ENCODE results near the gene TAB3. TPM values are rescaled to one million over a fixed set of nuclear protein-coding genes. Genes with fewer than 3 reads are reported as not detected.
A peak's percentile ranks its signal among the peaks of the same experiment; 100 is the strongest.

Gene TAB3
- total and polyA plus RNA-seq, 9 of the 15 experiments (the other 6 are each of a cell fraction or from before 2014, with no cell fraction given), result 2.4 to 31.1 (median 15.5) TPM

DNA sequence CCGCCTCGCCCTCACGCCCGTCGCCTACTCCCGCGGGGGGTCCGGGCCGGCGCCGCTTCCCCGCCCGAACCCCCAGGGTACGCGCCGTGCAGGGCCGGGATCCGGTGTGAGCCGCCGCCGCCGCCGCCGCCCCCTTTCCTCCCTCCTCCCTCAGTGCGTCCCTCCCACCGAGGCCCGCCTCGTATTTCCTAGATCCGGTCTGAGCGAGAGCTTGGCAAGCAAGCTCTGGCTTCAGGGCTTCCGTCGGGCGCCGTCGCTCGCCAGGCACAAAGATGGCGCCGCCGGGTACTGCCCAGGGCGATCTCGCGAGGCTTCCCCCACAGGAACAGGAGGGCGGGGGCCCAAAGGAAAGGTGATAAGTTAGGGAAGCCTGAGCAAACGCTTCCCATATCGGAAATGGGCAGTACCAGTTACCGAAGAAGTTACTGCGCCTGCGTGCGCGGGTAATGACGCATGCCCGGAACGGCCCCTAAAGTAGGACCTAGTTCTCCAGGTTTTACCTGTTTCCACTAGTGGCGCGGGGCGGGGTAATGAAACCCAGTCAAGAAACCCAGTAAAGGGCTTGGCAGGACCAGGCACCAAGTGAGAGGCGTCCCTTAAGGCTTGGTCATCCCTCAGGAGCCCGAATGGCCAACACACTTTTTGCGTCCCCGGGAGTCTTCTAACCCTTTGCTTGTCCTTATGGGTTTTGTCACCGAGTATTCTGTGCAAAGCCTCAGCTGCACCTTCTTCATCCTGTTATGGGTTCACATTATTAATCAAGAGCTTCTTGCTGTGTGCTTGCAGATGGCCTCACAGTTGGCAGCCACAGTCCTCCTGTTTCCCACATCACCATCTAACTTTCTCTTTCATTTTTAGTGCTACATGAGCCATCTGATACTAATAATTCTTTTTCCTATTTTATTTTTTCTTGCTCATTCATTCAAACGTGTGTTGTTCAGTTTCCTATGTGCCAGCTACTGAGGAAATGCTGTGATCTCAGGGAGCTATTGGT, at the start of gene TAB3 (continued):
- TF ChIP-seq, protein P1, sequence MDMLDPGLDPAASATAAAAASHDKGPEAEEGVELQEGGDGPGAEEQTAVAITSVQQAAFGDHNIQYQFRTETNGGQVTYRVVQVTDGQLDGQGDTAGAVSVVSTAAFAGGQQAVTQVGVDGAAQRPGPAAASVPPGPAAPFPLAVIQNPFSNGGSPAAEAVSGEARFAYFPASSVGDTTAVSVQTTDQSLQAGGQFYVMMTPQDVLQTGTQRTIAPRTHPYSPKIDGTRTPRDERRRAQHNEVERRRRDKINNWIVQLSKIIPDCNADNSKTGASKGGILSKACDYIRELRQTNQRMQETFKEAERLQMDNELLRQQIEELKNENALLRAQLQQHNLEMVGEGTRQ (CRISPR knock-in tag; IDR thresholded peaks at IDR 0.05), result no peak
- no peak for TF ChIP-seq ZNF431 (CRISPR knock-in tag; IDR thresholded peaks at IDR 0.05)
- TF ChIP-seq, protein P2, sequence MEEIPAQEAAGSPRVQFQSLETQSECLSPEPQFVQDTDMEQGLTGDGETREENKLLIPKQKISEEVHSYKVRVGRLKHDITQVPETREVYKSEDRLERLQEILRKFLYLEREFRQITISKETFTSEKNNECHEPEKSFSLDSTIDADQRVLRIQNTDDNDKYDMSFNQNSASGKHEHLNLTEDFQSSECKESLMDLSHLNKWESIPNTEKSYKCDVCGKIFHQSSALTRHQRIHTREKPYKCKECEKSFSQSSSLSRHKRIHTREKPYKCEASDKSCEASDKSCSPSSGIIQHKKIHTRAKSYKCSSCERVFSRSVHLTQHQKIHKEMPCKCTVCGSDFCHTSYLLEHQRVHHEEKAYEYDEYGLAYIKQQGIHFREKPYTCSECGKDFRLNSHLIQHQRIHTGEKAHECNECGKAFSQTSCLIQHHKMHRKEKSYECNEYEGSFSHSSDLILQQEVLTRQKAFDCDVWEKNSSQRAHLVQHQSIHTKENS (CRISPR knock-in tag; IDR thresholded peaks at IDR 0.05), result no peak
- TF ChIP-seq, protein P3, sequence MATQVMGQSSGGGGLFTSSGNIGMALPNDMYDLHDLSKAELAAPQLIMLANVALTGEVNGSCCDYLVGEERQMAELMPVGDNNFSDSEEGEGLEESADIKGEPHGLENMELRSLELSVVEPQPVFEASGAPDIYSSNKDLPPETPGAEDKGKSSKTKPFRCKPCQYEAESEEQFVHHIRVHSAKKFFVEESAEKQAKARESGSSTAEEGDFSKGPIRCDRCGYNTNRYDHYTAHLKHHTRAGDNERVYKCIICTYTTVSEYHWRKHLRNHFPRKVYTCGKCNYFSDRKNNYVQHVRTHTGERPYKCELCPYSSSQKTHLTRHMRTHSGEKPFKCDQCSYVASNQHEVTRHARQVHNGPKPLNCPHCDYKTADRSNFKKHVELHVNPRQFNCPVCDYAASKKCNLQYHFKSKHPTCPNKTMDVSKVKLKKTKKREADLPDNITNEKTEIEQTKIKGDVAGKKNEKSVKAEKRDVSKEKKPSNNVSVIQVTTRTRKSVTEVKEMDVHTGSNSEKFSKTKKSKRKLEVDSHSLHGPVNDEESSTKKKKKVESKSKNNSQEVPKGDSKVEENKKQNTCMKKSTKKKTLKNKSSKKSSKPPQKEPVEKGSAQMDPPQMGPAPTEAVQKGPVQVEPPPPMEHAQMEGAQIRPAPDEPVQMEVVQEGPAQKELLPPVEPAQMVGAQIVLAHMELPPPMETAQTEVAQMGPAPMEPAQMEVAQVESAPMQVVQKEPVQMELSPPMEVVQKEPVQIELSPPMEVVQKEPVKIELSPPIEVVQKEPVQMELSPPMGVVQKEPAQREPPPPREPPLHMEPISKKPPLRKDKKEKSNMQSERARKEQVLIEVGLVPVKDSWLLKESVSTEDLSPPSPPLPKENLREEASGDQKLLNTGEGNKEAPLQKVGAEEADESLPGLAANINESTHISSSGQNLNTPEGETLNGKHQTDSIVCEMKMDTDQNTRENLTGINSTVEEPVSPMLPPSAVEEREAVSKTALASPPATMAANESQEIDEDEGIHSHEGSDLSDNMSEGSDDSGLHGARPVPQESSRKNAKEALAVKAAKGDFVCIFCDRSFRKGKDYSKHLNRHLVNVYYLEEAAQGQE (IDR thresholded peaks at IDR 0.05; ENCODE audit: borderline replicate concordance), result peak; percentile 96
- TF ChIP-seq, protein P3 (CRISPR knock-in tag; IDR thresholded peaks at IDR 0.05; ENCODE audit: low read depth), result no peak
- no peak for TF ChIP-seq ZNF140 (CRISPR knock-in tag; IDR thresholded peaks at IDR 0.05)
- peak; percentile 95 to 96 for TF ChIP-seq NRF1 (conservative IDR thresholded peaks at IDR 0.05 in 1 of 2, IDR thresholded peaks at IDR 0.05 in 1 of 2)
- peak; percentile 60 for TF ChIP-seq FOSL1 (tag; conservative IDR thresholded peaks at IDR 0.05)
- peak; percentile 2 for TF ChIP-seq HMGN3 (IDR thresholded peaks at IDR 0.05; ENCODE audit: borderline replicate concordance, extremely low read depth, insufficient read length, low read depth, low read length)
- TF ChIP-seq ZSCAN29 (IDR thresholded peaks at IDR 0.05), result no peak
- 0 out of 2 replicates have a peak, but pooled peaks have one; percentile 34 for TF ChIP-seq SOX6 (IDR thresholded peaks at IDR 0.05)
- no peak for TF ChIP-seq KAT2B (IDR thresholded peaks at IDR 0.05; ENCODE audit: low read depth, low read length)
- TF ChIP-seq ZNF584 (CRISPR knock-in tag; IDR thresholded peaks at IDR 0.05; ENCODE audit: low read depth), result no peak
- no peak for TF ChIP-seq ZNF384 (IDR thresholded peaks at IDR 0.05; ENCODE audit: low read depth, low read length)
- no peak for TF ChIP-seq ZZZ3 (IDR thresholded peaks at IDR 0.05)
- TF ChIP-seq HDAC3 (IDR thresholded peaks at IDR 0.05; ENCODE audit: borderline replicate concordance, partially characterized antibody), result no peak
- TF ChIP-seq RAD21 (CRISPR knock-in tag; conservative IDR thresholded peaks at IDR 0.05 in 1 of 2, IDR thresholded peaks at IDR 0.05 in 1 of 2), result no peak
